ENCODE measurements around the gene NPR2. TPM values are rescaled to one million over a fixed set of nuclear protein-coding genes. Genes with fewer than 3 reads are reported as not detected.

Gene NPR2
- total RNA-seq, 1 experiment from 2014 or later: 3.9 TPM

GRCh38 chr9:35774907-35775635 is 16.3 kb upstream of the NPR2 start:
- no peaks in the 10 kb centered on the region for H3K4me1 ChIP-seq (replicated peaks)
- no peak overlapping the region for H3K27ac ChIP-seq
- H3K4me3 ChIP-seq: no peak overlapping the region
- H3K27me3 ChIP-seq (replicated peaks): no peaks in the 10 kb centered on the region
- H3K9me3 ChIP-seq (replicated peaks): no peaks in the 10 kb centered on the region
- no peak for DNase-seq (ENCODE audit: low read depth in 1 of 2, low spot score in 2 of 2)
- no peaks in the 10 kb centered on the region for H3K36me3 ChIP-seq

GRCh38 chr9:35776018-35776417 is 15.4 kb upstream of the NPR2 start:
- Histone ChIP-seq H3K36me3 (no peaks in the 10 kb centered on the region), H3K27me3 (replicated peaks) (no peaks in the 10 kb centered on the region), H3K4me3 (no peak overlapping the region), H3K9me3 (replicated peaks) (no peaks in the 10 kb centered on the region), H3K27ac (no peak overlapping the region), H3K4me1 (replicated peaks) (no peaks in the 10 kb centered on the region)
- no peak for DNase-seq (ENCODE audit: low read depth in 1 of 2, low spot score in 2 of 2)

- H3K4me3 ChIP-seq: no peak overlapping the region
- no peaks in the 10 kb centered on the region for H3K27me3 ChIP-seq (replicated peaks)
- H3K4me1 ChIP-seq (replicated peaks): no peaks in the 10 kb centered on the region
- H3K36me3 ChIP-seq: no peaks in the 10 kb centered on the region
- no peak for DNase-seq (ENCODE audit: low read depth in 1 of 2, low spot score in 2 of 2)
- no peaks in the 10 kb centered on the region for H3K9me3 ChIP-seq (replicated peaks)
- no peak overlapping the region for H3K27ac ChIP-seq
These were observed 12.9 kb upstream of the NPR2 start for GRCh38 chr9:35778496-35778895.

GRCh38 chr9:35781066-35781465 is 10.3 kb upstream of the NPR2 start:
- Histone ChIP-seq H3K4me3 (no peak overlapping the region), H3K27ac (no peak overlapping the region), H3K9me3 (replicated peaks) (no peaks in the 10 kb centered on the region), H3K27me3 (replicated peaks) (no peaks in the 10 kb centered on the region), H3K36me3 (no peaks in the 10 kb centered on the region), H3K4me1 (replicated peaks) (no peaks in the 10 kb centered on the region)
- DNase-seq (ENCODE audit: low read depth in 1 of 2, low spot score in 2 of 2): no peak

GRCh38 chr9:35783418-35783817 is 8.0 kb upstream of the NPR2 start:
- Histone ChIP-seq H3K27me3 (replicated peaks) (no peaks in the 10 kb centered on the region), H3K36me3 (no peaks in the 10 kb centered on the region), H3K27ac (no peak overlapping the region), H3K4me1 (replicated peaks) (no peaks in the 10 kb centered on the region), H3K9me3 (replicated peaks) (no peaks in the 10 kb centered on the region), H3K4me3 (no peak overlapping the region)
- DNase-seq (ENCODE audit: low read depth in 1 of 2, low spot score in 2 of 2): no peak

- no peak overlapping the region for H3K4me3 ChIP-seq
- H3K4me1 ChIP-seq (replicated peaks): peaks cover 26% of the 10 kb centered on the region
- H3K27ac ChIP-seq: no peak overlapping the region
- DNase-seq (ENCODE audit: low read depth in 1 of 2, low spot score in 2 of 2): no peak
- no peaks in the 10 kb centered on the region for H3K9me3 ChIP-seq (replicated peaks)
- no peaks in the 10 kb centered on the region for H3K36me3 ChIP-seq
- H3K27me3 ChIP-seq (replicated peaks): no peaks in the 10 kb centered on the region
These were observed 1.9 kb upstream of the NPR2 start for GRCh38 chr9:35789541-35789940.

- no peak overlapping the region for H3K4me3 ChIP-seq
- DNase-seq (ENCODE audit: low read depth in 1 of 2, low spot score in 2 of 2): no peak
- no peaks in the 10 kb centered on the region for H3K9me3 ChIP-seq (replicated peaks)
- H3K27me3 ChIP-seq (replicated peaks): no peaks in the 10 kb centered on the region
- H3K27ac ChIP-seq: no peak overlapping the region
- no peaks in the 10 kb centered on the region for H3K36me3 ChIP-seq
- peaks cover 31% of the 10 kb centered on the region for H3K4me1 ChIP-seq (replicated peaks)
These were observed 1.4 kb upstream of the NPR2 start for GRCh38 chr9:35790025-35790384.

GRCh38 chr9:35790385-35791296 is 750 bp upstream of the NPR2 start:
- no peak overlapping the region for H3K27ac ChIP-seq
- peaks cover 37% of the 10 kb centered on the region for H3K4me1 ChIP-seq (replicated peaks)
- H3K4me3 ChIP-seq: no peak overlapping the region

GRCh38 chr9:35792024-35792813 is 828 bp downstream of the NPR2 start:
- DNase-seq (ENCODE audit: low read depth in 1 of 2, low spot score in 2 of 2): no peak
- H3K36me3 ChIP-seq: no peaks in the 10 kb centered on the region
- no peaks in the 10 kb centered on the region for H3K27me3 ChIP-seq (replicated peaks)
- H3K9me3 ChIP-seq (replicated peaks): no peaks in the 10 kb centered on the region
- peak overlapping the region; percentile 47 for H3K4me3 ChIP-seq
- no peak overlapping the region for H3K27ac ChIP-seq
- peaks cover 53% of the 10 kb centered on the region for H3K4me1 ChIP-seq (replicated peaks)

More at GRCh38 chr9:35790385-35791296, 750 bp upstream of the NPR2 start:
- Histone ChIP-seq H3K27me3 (replicated peaks) (no peaks in the 10 kb centered on the region), H3K36me3 (no peaks in the 10 kb centered on the region), H3K9me3 (replicated peaks) (no peaks in the 10 kb centered on the region)
- DNase-seq (ENCODE audit: low read depth in 1 of 2, low spot score in 2 of 2): peak; percentile 58 to 74

- H3K4me3 ChIP-seq: no peak overlapping the region
- H3K4me1 ChIP-seq (replicated peaks): peaks cover 58% of the 10 kb centered on the region
- H3K27me3 ChIP-seq (replicated peaks): no peaks in the 10 kb centered on the region
- no peaks in the 10 kb centered on the region for H3K36me3 ChIP-seq
- no peak for DNase-seq (ENCODE audit: low read depth in 1 of 2, low spot score in 2 of 2)
- H3K9me3 ChIP-seq (replicated peaks): no peaks in the 10 kb centered on the region
- no peak overlapping the region for H3K27ac ChIP-seq
These were observed 1.4 kb downstream of the NPR2 start for GRCh38 chr9:35792826-35793225.

GRCh38 chr9:35793461-35793860 is 2.1 kb downstream of the NPR2 start:
- Histone ChIP-seq H3K4me1 (replicated peaks) (peaks cover 65% of the 10 kb centered on the region), H3K36me3 (no peaks in the 10 kb centered on the region), H3K27me3 (replicated peaks) (no peaks in the 10 kb centered on the region), H3K4me3 (no peak overlapping the region), H3K27ac (no peak overlapping the region), H3K9me3 (replicated peaks) (no peaks in the 10 kb centered on the region)
- no peak for DNase-seq (ENCODE audit: low read depth in 1 of 2, low spot score in 2 of 2)

GRCh38 chr9:35795695-35796094 is 4.3 kb downstream of the NPR2 start:
- Histone ChIP-seq H3K9me3 (replicated peaks) (no peaks in the 10 kb centered on the region), H3K4me3 (no peak overlapping the region), H3K27me3 (replicated peaks) (no peaks in the 10 kb centered on the region), H3K27ac (peak overlapping the region; percentile 70), H3K4me1 (replicated peaks) (peaks cover 69% of the 10 kb centered on the region), H3K36me3 (no peaks in the 10 kb centered on the region)
- DNase-seq (ENCODE audit: low read depth in 1 of 2, low spot score in 2 of 2): peak in 1 of 2 experiments; percentile 47

- Histone ChIP-seq H3K27ac (peak overlapping the region; percentile 4), H3K9me3 (replicated peaks) (no peaks in the 10 kb centered on the region), H3K4me3 (no peak overlapping the region), H3K27me3 (replicated peaks) (no peaks in the 10 kb centered on the region), H3K4me1 (replicated peaks) (peaks cover 62% of the 10 kb centered on the region), H3K36me3 (0 out of 2 replicates have a peak, but pooled peaks cover under 1% of the 10 kb centered on the region)
- no peak for DNase-seq (ENCODE audit: low read depth in 1 of 2, low spot score in 2 of 2)
These were observed 6.1 kb downstream of the NPR2 start for GRCh38 chr9:35797311-35798109.
